ENCODE results near the gene SIX4.

DNA sequence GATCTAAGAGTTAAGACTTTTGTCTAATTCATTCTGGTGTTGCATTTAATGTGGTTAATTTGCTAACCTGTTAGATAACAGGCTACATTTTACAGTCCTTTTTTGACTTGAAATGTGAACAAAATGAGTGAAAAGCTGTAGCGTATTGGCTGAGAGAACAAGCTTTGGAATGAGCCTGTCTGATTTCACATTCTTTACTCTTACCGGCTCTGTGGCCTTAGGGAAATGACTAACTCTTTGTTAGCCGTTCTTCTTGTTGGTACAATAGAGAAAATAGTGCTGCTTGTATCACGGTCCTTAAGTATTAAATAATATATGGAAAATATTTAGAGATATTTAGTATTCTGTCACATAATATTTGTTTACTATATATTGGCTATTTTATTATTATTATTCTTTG lies 12.3 kb upstream of the SIX4 start:
- TF ChIP-seq, protein P1, sequence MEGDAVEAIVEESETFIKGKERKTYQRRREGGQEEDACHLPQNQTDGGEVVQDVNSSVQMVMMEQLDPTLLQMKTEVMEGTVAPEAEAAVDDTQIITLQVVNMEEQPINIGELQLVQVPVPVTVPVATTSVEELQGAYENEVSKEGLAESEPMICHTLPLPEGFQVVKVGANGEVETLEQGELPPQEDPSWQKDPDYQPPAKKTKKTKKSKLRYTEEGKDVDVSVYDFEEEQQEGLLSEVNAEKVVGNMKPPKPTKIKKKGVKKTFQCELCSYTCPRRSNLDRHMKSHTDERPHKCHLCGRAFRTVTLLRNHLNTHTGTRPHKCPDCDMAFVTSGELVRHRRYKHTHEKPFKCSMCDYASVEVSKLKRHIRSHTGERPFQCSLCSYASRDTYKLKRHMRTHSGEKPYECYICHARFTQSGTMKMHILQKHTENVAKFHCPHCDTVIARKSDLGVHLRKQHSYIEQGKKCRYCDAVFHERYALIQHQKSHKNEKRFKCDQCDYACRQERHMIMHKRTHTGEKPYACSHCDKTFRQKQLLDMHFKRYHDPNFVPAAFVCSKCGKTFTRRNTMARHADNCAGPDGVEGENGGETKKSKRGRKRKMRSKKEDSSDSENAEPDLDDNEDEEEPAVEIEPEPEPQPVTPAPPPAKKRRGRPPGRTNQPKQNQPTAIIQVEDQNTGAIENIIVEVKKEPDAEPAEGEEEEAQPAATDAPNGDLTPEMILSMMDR (conservative IDR thresholded peaks at IDR 0.05 in 1 of 2, IDR thresholded peaks at IDR 0.05 in 1 of 2; ENCODE audit: low read depth in 1 of 2, low read length in 2 of 2): no peak
- no peak for TF ChIP-seq EZH2 (IDR thresholded peaks at IDR 0.05; ENCODE audit: low read length, missing control alignments)
